HCT116 (cell line): ENCODE measurements around the gene TMIGD3. TPM values are rescaled to one million over a fixed set of nuclear protein-coding genes. Genes with fewer than 3 reads are reported as not detected.

Experiments
- ATAC-seq: fragments of 200-7000 bp; cut with Tn5 transposase; 2 replicates; pipeline ENCODE4 v1.9.1; 2020; ENCODE audit warnings: mild to moderate bottlenecking, moderate library complexity
- BruUV-seq: library from RNA; stranded (reverse); fragments of 400-500 nt; replicated peaks from 2 replicates; lab custom pipeline; 2021; lab: Mats Ljungman, UMichigan
- CTCF ChIA-PET: fragments of 300-600 bp; sonication (Branson Sonifier 250); formaldehyde crosslinking; loops from one replicate; lab custom pipeline; 2021; ENCODE audit warnings: antibody characterized with exemption; lab: Charles Lee
- POLR2A ChIA-PET: fragments of 300-600, 350-600 bp; sonication (Branson Sonifier 250); formaldehyde crosslinking; loops from one replicate; lab custom pipeline; 2021; ENCODE audit warnings: antibody characterized with exemption; lab: Charles Lee
- RAD21 ChIA-PET, 2 experiments: fragments of 300-600 bp; sonication (Branson Sonifier 250); formaldehyde crosslinking; loops; one replicate each; lab custom pipeline; 2023; ENCODE audit warnings: low total read pairs in 2 of 2; ENCODE audit not compliant: uncharacterized antibody in 2 of 2, unreplicated experiment in 2 of 2, low non-redundant PET in 1 of 2; lab: Charles Lee
- DNase-seq: peaks from one replicate; pipeline ENCODE4 v3.0.0-alpha.2; 2010; ENCODE audit warnings: low read depth, low spot score
- H2AFZ ChIP-seq: fragments of 200-600 bp; shearing (Covaris generic), sonication (generic); 2 replicates; pipeline ENCODE4 v1.6.1; 2017; ENCODE audit warnings: low read depth, mixed run types, mixed read lengths, antibody characterized with exemption, low read length; ENCODE audit not compliant: poor library complexity, severe bottlenecking
- H3K27ac ChIP-seq: 2 replicates; pipeline ENCODE4 v1.5.1; 2012; ENCODE audit warnings: low read depth, low read length
- H3K27me3 ChIP-seq: fragments of 200-600 bp; sonication (generic); 2 replicates; pipeline ENCODE4 v1.6.1; 2016; ENCODE audit warnings: mixed run types, low read length, mixed read lengths; ENCODE audit not compliant: insufficient read depth
- H3K36me3 ChIP-seq, 2 experiments: fragments of 200-500 bp in 1 of 2; fragments of 200-600 bp in 1 of 2; sonication (Bioruptor generic) in 1 of 2; sonication (generic) in 1 of 2; 2 replicates each; pipeline versions ENCODE4 v1.5.1 to v1.6.1; 2014 to 2016; ENCODE audit warnings: low read length in 2 of 2, inconsistent platforms in 1 of 2, mixed read lengths in 1 of 2, mixed run types in 1 of 2; ENCODE audit not compliant: insufficient read depth in 2 of 2, control insufficient read depth in 1 of 2
- H3K4me1 ChIP-seq, 2 experiments: fragments of 200-600 bp in 1 of 2; sonication (generic) in 1 of 2; 2 replicates each; pipeline versions ENCODE4 v1.5.1 to v1.6.1; 2012 to 2017; ENCODE audit warnings: low read length in 2 of 2, inconsistent platforms in 1 of 2, mild to moderate bottlenecking in 1 of 2, mixed read lengths in 1 of 2, mixed run types in 1 of 2, moderate library complexity in 1 of 2; ENCODE audit not compliant: insufficient read depth in 2 of 2, control insufficient read depth in 1 of 2
- H3K4me2 ChIP-seq: fragments of 200-600 bp; sonication (generic); 2 replicates; pipeline ENCODE4 v1.6.1; 2017; ENCODE audit warnings: mixed run types, low read length, mixed read lengths
- H3K4me3 ChIP-seq, 2 experiments: fragments of 200-600 bp in 1 of 2; sonication (generic) in 1 of 2; replicated peaks in 1 of 2; 2 replicates each; pipeline ENCODE4 v1.5.1; 2011 to 2016; ENCODE audit warnings: low read length in 2 of 2, control low read depth in 1 of 2, low read depth in 1 of 2, mild to moderate bottlenecking in 1 of 2, mixed read lengths in 1 of 2, mixed run types in 1 of 2
- H3K79me2 ChIP-seq: fragments of 200-600 bp; sonication (generic); 2 replicates; pipeline ENCODE4 v1.6.1; 2017; ENCODE audit warnings: mild to moderate bottlenecking, mixed run types, low read length, moderate library complexity, mixed read lengths; ENCODE audit not compliant: insufficient read depth
- H3K9ac ChIP-seq: fragments of 200-600 bp; sonication (generic); 2 replicates; pipeline ENCODE4 v1.6.1; 2016; ENCODE audit warnings: low read length, mixed read lengths
- H3K9me2 ChIP-seq: fragments of 200-600 bp; sonication (generic), shearing (Covaris generic); 2 replicates; pipeline ENCODE4 v1.6.1; 2017; ENCODE audit warnings: mixed run types, mild to moderate bottlenecking, moderate library complexity; ENCODE audit not compliant: insufficient read depth
- H3K9me3 ChIP-seq, 2 experiments: fragments of 200-500 bp in 1 of 2; fragments of 200-600 bp in 1 of 2; sonication (Bioruptor generic) in 1 of 2; sonication (generic) in 1 of 2; 2 replicates each; pipeline ENCODE4 v1.6.1; 2014 to 2017; ENCODE audit warnings: low read length in 2 of 2, mixed read lengths in 2 of 2, inconsistent platforms in 1 of 2, low read depth in 1 of 2, mild to moderate bottlenecking in 1 of 2, mixed run types in 1 of 2, moderate library complexity in 1 of 2; ENCODE audit not compliant: control insufficient read depth in 1 of 2, insufficient read depth in 1 of 2
- H4K20me1 ChIP-seq: fragments of 200-600 bp; sonication (generic), shearing (Covaris generic); 2 replicates; pipeline ENCODE4 v1.6.1; 2017; ENCODE audit warnings: mixed run types, mild to moderate bottlenecking, moderate library complexity; ENCODE audit not compliant: insufficient read depth
- CBX3 ChIP-seq: IDR thresholded peaks from 2 replicates; pipeline ENCODE4 v1.6.1; 2012; ENCODE audit warnings: low read depth
- ELF1 ChIP-seq: IDR thresholded peaks from 2 replicates; pipeline ENCODE4 v1.6.1; 2012; ENCODE audit warnings: low read depth, borderline replicate concordance
- JUND ChIP-seq: IDR thresholded peaks from 2 replicates; pipeline ENCODE4 v1.6.1; 2012
- POLR2A ChIP-seq: IDR thresholded peaks from 2 replicates; pipeline ENCODE4 v1.7.0; 2011; ENCODE audit warnings: borderline replicate concordance; ENCODE audit not compliant: insufficient read depth, insufficient read length; ENCODE audit errors: extremely low read depth
- POLR2AphosphoS5 ChIP-seq: IDR thresholded peaks from 2 replicates; pipeline ENCODE4 v1.6.1; 2011; ENCODE audit warnings: mild to moderate bottlenecking, low read depth, low read length, moderate library complexity
- SIN3A ChIP-seq: IDR thresholded peaks from 2 replicates; pipeline ENCODE4 v1.6.1; 2012; ENCODE audit warnings: low read depth
- SP1 ChIP-seq: IDR thresholded peaks from 2 replicates; pipeline ENCODE4 v1.6.1; 2012; ENCODE audit warnings: low read depth
- TCF7L2 ChIP-seq: IDR thresholded peaks from 2 replicates; pipeline ENCODE4 v1.7.0; 2011; ENCODE audit warnings: borderline replicate concordance, inconsistent platforms; ENCODE audit not compliant: insufficient read depth, insufficient read length; ENCODE audit errors: extremely low read depth
- YY1 ChIP-seq: IDR thresholded peaks from 2 replicates; pipeline ENCODE4 v1.6.1; 2011; ENCODE audit warnings: low read length, low read depth, moderate library complexity, mild to moderate bottlenecking; ENCODE audit not compliant: insufficient replicate concordance; ENCODE audit errors: extremely low read depth
- ZFX ChIP-seq: fragments of 450-650 bp; IDR thresholded peaks from 2 replicates; pipeline ENCODE4 v1.6.1; 2017
- ZNF274 ChIP-seq: fragments of 200-500 bp; sonication (Bioruptor generic); IDR thresholded peaks from 2 replicates; pipeline ENCODE4 v1.6.1; 2014; ENCODE audit warnings: mild to moderate bottlenecking, low read depth, low read length, inconsistent platforms
- intact Hi-C: fragments of 100-400 bp; cut with micrococcal nuclease; formaldehyde crosslinking; loops from 2 replicates; pipeline ENCODE4 v1.10.0; 2022
- total RNA-seq: library from RNA; stranded (reverse); gene quantifications from one replicate; pipeline ENCODE4 v1.2.1, GENCODE V29; 2021; ENCODE audit not compliant: unreplicated experiment
- TF ChIP-seq, protein P1 (sequence below): IDR thresholded peaks from 2 replicates; pipeline ENCODE4 v1.6.1; 2011; ENCODE audit warnings: mild to moderate bottlenecking, low read length, moderate library complexity; ENCODE audit not compliant: insufficient replicate concordance; ENCODE audit errors: extremely low read depth
- TF ChIP-seq, protein P2 (sequence below): IDR thresholded peaks from 2 replicates; pipeline ENCODE4 v1.6.1; 2012

Gene TMIGD3
- total RNA-seq, 1 experiment from 2014 or later: not detected

DNA sequence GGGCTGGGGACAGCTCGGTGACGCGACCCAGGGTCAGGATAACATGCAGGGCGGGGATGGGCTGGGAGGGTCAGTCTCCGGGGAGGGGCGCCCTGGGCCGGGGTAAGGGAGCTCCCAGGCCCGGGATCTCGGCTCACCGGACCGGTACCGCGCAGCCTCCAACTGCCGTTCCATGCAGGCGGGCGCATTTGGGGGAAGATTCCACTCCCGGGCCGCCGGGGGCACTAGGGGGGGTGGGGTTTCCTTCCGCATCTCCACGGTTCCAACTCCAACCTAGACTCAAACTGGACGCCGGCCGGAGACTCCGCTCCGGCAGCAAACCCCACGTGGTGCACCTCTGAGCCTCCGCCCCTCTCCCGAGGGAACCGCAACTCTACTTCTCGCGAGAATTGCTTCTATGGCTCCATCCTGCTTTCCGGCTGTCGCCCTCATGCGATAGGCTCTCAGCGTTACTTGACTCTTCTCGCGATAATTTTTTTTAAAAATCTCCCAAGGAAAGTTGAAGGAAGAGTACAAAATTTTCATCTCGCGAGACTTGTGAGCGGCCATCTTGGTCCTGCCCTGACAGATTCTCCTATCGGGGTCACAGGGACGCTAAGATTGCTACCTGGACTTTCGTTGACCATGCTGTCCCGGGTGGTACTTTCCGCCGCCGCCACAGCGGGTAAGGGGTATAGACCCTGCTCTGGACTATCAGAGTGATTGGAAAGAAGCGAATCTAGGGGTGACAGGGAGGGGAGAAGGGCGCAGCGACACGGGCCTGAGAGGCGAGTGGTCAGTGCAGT lies 54.3 kb downstream of the TMIGD3 start, which contains the start of the genes ATP5PB and WDR77:
Gene ATP5PB (plus strand): TSS at position 547 of the 785 bp plus-strand sequence. CDS start 78 bp downstream, at position 625.
Gene WDR77 (minus strand): TSS at position 339 of the 785 bp plus-strand sequence. CDS start 87 bp downstream, at position 252.
- Histone ChIP-seq H3K9ac (peak within 1 kb of the TSS; percentile 83), H3K4me1 (peaks cover 15 to 22% of the 10 kb centered on the region in 2 experiments), H3K27me3 (no peaks in the 10 kb centered on the region), H3K27ac (peak within 1 kb of the TSS; percentile 77), H2AFZ (no peak within 1 kb of the TSS), H3K9me2 (no peaks in the 10 kb centered on the region), H4K20me1 (peaks cover 3% of the 10 kb centered on the region; the same call in 1 of the 2 replicates), H3K4me3 (peak within 1 kb of the TSS; percentile 87 to 89)
- ChIA-PET RAD21 (no interaction called here), POLR2A (interaction anchor here (0.7 to 1.1 kb wide), 2 partner anchors 229 to 612 kb away, joined by 3 to 4 read pairs; no protein-coding TSS in a partner anchor)
- intact Hi-C loops: no loop called here
- no TSS peak for BruUV-seq
- peak; percentile 98 for DNase-seq
- ATAC-seq: peak; percentile 98
- peak; percentile 35; the same call in 1 of the 2 replicates for TF ChIP-seq ZFX
- peak; percentile 49 for TF ChIP-seq POLR2A
- TF ChIP-seq, protein P1, sequence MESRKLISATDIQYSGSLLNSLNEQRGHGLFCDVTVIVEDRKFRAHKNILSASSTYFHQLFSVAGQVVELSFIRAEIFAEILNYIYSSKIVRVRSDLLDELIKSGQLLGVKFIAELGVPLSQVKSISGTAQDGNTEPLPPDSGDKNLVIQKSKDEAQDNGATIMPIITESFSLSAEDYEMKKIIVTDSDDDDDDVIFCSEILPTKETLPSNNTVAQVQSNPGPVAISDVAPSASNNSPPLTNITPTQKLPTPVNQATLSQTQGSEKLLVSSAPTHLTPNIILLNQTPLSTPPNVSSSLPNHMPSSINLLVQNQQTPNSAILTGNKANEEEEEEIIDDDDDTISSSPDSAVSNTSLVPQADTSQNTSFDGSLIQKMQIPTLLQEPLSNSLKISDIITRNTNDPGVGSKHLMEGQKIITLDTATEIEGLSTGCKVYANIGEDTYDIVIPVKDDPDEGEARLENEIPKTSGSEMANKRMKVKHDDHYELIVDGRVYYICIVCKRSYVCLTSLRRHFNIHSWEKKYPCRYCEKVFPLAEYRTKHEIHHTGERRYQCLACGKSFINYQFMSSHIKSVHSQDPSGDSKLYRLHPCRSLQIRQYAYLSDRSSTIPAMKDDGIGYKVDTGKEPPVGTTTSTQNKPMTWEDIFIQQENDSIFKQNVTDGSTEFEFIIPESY: peak; percentile 99
- peak; percentile 49; the same call in 1 of the 2 replicates for TF ChIP-seq ELF1
- TF ChIP-seq YY1: peak; percentile 94
- no peak for TF ChIP-seq ZNF274
- peak; percentile 56; the same call in 1 of the 2 replicates for TF ChIP-seq CBX3
- no peak for TF ChIP-seq TCF7L2
- TF ChIP-seq SIN3A: peak; percentile 85
- peak; percentile 60 for TF ChIP-seq SP1
- no peak for TF ChIP-seq JUND
- TF ChIP-seq, protein P2, sequence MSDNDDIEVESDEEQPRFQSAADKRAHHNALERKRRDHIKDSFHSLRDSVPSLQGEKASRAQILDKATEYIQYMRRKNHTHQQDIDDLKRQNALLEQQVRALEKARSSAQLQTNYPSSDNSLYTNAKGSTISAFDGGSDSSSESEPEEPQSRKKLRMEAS: peak; percentile 94
- TF ChIP-seq POLR2AphosphoS5: peak; percentile 80
- TF ChIP-seq, all 23 proteins: peak for 10
- H3K4me2 ChIP-seq: peak within 1 kb of the TSS; percentile 83
- CTCF ChIA-PET: interaction anchor here (0.7 to 1.4 kb wide), 3 partner anchors 49 to 919 kb away, joined by 3 read pairs; no protein-coding TSS in a partner anchor
- no peaks in the 10 kb centered on the region for H3K9me3 ChIP-seq
- peaks cover 19 to 45% of the 10 kb centered on the region in 2 experiments; a peak in 3 of 4 replicates for H3K36me3 ChIP-seq
- H3K79me2 ChIP-seq: peaks cover 97% of the 10 kb centered on the region
